ENCODE data around the gene HIVEP2.
A peak's percentile ranks its signal among the peaks of the same experiment; 100 is the strongest.
"Not testable (repeated sequence)": the region's sequence is repeated elsewhere in the genome, so short reads cannot be mapped to it uniquely, and the experiment has no call there.

HIVEP2 gene, protein sequence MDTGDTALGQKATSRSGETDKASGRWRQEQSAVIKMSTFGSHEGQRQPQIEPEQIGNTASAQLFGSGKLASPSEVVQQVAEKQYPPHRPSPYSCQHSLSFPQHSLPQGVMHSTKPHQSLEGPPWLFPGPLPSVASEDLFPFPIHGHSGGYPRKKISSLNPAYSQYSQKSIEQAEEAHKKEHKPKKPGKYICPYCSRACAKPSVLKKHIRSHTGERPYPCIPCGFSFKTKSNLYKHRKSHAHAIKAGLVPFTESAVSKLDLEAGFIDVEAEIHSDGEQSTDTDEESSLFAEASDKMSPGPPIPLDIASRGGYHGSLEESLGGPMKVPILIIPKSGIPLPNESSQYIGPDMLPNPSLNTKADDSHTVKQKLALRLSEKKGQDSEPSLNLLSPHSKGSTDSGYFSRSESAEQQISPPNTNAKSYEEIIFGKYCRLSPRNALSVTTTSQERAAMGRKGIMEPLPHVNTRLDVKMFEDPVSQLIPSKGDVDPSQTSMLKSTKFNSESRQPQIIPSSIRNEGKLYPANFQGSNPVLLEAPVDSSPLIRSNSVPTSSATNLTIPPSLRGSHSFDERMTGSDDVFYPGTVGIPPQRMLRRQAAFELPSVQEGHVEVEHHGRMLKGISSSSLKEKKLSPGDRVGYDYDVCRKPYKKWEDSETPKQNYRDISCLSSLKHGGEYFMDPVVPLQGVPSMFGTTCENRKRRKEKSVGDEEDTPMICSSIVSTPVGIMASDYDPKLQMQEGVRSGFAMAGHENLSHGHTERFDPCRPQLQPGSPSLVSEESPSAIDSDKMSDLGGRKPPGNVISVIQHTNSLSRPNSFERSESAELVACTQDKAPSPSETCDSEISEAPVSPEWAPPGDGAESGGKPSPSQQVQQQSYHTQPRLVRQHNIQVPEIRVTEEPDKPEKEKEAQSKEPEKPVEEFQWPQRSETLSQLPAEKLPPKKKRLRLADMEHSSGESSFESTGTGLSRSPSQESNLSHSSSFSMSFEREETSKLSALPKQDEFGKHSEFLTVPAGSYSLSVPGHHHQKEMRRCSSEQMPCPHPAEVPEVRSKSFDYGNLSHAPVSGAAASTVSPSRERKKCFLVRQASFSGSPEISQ (N-terminal part only)

DNA sequence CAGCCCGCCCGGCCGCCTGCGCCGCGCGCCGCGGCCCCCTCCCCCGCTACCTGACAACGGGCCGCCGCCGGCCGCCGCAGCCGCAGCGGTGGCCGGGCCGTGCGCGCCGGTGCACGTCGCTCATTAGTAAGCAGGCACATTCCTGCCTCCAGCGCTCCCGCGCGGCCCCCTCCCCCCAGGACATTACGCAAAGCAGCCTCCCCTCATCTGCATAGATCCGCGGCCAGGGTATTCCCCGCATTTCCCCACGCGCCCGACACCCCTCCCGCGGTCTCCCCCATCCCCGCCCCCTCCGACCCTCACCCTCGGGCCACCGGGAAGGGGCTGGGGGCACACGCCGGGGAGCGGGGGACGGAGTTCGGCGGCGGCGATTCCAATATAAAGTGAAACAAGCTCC, at the start of gene HIVEP2:
TSS of gene HIVEP2 (minus strand) at position 128 of the 397 bp plus-strand sequence. CDS start 170,438 bp downstream, outside the sequence.
- DNase-seq (ENCODE audit: low spot score), result peak; percentile 92

DNA sequence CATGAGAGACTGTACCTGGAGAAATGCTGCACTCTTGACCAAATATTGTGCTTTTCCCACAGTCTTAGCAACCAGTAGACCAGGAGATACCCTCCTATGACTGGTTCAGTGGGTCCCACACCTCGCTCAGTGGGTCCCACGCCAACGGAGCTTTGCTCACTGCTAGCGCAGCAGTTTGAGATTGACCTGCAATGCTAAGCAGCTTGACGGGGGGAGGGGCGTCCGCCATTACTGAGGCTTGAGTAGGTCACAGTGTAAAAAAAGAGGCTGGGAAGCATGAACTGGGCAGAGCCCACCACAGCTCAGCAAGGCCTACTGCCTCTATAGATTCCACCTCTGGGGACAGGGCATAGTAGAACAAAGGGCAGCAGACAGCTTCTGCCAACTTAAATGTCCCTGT, 49.0 kb upstream of the HIVEP2 start:
- no peak for DNase-seq (ENCODE audit: low spot score)

DNA sequence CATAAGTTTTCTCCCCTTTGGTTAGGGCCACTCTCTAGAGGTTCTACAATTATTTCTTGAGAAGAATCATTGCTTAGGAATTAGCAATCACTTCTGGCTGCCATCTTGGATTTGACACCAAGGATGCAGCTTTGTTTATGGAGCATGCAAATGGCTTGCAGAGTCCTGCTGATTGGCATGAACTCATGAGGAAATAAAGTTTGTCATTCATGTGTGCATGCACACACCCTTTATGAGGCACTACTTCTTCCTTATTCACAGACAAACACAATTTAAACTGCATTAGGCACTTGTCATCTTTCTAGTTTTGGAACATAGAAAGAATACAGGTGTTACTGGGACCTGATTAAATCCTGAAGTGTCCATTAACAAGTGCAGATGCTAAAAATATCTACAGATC, 42.5 kb upstream of the HIVEP2 start:
- no peak for DNase-seq (ENCODE audit: low spot score)

DNA sequence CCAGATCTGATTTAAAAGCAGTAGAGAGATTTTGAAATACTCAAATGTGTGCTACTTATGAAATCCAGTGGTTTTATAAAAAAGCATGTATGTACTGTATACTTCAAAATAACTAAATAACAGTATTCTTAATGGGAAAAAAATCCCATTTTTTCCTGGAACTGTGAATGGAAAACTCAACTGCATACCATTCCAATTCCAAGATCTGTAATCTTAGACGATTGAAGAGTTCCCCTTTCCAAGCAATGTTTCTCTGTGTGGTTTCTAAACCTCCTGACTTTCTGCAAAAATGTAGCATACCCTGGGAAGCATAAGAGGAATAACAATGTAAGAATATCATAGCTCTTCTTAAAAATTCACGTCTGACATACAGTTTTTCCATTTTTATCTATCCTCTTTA, 40.3 kb upstream of the HIVEP2 start:
- DNase-seq (ENCODE audit: low spot score), result no peak

DNA sequence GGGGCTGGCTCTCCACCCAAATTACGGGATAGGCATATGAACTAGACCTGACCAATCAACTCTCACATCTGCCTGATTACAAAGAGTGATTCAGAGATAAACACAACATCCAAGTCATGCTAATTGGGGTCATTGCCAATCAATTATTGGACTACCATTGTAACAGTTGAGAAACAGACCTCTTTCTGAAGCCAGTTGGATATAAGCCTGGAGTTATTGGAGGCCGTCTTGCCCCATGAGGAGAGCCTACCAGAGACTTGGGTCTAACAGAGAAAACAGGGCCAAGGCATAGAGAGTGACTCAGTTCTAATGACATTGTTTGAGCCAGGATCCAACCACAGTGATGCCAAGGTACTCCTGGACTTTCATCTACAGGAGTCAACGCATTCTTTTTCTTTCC, 39.4 kb upstream of the HIVEP2 start:
- DNase-seq (ENCODE audit: low spot score), result no peak

DNA sequence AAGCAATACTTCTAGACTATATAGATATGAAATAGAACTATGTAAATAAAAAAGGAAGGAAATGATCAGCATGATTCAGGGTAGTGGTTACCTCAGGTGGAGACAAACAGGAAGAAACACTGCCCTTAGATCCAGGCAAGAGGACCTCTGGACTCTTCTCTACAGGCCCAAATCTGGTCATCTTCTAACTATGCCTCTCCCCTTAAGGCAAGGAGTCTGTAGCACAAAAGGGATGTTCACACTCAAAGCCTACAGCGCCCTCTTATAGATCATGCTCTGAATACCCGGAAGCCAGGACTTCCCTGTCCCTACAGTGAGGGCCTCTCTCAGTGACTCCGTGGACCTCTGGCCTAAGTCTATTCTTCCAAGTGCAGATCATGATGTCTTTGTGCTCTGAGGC, 30.4 kb upstream of the HIVEP2 start:
- no peak for DNase-seq (ENCODE audit: low spot score)

DNA sequence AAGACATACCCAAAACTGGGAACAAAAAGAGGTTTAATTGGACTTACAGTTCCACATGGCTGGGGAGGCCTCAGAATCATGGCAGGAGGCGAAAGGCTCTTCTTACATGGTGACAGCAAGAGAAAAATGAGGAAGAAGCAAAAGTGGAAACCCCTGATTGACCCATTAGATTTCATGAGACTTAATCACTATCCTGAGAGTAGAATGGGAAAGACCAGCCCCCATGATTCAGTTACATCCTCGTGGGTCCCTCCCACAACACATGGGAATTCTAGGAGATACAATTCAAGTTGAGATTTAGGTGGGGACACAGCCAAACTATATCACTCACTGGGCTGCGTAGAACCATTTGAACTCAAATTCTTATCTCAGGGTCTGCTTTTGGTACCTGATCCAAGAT, 26.0 kb upstream of the HIVEP2 start:
- not testable (repeated sequence) for DNase-seq (ENCODE audit: low spot score)

DNA sequence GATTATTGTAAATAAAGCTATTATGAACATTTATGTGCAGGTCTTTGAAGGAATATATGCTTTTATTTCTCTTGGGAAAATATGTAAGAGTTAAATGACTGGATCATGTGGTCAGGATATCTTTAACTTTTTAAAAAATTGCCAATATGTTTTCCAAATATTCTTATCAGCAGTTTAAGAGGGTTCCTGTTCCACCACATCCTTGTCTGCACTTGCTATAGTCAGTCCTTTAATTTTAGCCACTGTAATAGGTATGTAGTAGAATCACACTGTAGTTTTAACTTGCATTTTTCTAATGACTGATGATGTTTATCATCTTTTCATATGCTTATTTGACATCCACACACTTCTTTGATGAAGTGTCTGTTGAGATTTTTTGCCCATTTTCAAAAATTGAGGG, 23.6 kb upstream of the HIVEP2 start:
- DNase-seq (ENCODE audit: low spot score), result no peak

DNA sequence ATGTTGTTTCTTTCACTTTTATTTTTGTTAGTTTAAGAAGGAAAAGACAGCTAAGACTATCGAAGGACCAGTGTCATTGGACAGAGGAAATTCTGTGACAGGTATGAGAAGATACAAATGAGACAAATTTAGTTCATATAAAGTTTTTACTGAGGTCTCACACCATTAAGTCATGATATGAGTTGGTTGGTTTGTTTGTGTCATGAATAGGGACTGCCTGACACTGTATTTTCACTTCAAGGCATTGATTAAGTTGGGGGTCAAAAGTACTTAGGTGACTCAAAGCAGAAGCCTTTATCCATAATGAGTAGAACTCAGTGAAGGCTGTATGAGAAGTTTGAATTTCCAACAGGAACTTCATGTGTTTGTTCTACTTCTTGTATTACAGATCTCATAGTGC, 21.3 kb upstream of the HIVEP2 start:
- no peak for DNase-seq (ENCODE audit: low spot score)

DNA sequence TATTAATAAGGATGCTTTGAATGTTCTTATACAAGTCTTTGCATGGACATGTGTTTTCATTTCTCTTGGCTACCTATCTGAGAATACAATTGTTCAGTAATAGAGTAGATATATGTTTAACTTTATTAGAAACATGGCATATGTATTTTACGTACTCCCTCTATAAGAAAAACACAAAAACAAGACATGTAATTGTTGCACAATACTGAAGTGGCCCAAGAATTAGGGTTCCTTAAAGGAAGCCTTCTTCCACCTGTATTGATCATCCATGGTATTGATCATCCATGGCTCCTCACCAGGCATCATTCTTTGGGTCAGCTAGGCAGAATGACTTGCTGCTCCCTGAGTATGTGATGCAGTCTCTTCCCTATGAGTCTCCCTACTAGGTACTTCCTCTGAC, 20.2 kb upstream of the HIVEP2 start:
- no peak for DNase-seq (ENCODE audit: low spot score)

DNA sequence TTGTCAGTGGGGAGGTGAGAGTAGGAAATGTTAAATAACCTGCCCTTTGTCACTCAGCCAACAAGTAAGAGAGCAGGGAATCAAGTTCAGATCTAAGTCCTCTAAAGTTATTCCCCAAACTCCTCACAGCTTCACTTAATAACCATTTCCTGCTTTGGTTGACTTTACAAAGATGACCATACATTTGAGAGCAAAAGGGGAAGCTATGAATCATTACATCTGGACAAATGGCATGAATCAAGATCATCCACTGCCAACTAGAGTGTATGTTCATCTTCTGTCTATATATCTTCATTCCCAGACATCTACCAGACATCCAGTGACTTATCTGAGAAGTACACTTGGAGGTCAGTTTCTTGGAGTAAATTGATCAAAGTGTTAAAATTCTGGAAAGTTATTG, 15.1 kb upstream of the HIVEP2 start:
- peak; percentile 56 for DNase-seq (ENCODE audit: low spot score)

DNA sequence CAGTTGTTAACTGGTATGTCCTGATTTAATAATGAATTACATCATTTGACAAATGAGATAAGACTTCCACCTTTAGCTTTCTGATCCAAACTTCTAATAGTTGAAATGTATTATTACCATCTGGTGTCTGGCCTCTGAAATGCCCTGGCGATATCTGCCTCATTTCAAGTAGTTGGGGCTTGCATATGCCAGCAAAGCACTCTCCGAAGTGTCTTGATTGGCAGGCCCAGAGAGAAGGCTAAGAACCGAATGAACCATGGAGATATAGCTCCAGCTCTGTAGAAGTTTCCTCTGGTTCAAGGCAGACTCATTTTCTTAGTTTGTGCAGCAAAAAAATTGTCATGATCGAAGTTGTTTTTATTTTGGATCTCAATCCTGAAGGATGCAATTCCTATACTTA, 13.4 kb upstream of the HIVEP2 start:
- DNase-seq (ENCODE audit: low spot score), result no peak

DNA sequence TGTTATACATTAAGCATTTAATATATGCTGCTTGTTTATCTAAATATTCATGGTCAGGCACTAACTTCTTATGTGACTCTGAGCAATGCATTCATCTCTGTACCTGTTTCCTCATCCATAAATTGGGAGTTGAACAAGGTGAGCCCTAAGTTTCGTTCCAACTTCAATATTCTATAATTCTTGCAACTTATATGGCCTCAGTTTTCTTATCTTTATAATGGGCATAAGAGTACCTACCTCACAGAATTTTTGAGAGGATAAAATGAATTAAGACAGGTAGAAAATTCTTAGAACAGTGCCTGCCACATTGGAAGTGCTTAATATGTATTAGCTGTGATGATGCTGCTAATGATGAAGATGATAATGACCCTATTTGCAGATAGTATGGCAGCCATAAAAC, 11.8 kb upstream of the HIVEP2 start:
- no peak for DNase-seq (ENCODE audit: low spot score)

DNA sequence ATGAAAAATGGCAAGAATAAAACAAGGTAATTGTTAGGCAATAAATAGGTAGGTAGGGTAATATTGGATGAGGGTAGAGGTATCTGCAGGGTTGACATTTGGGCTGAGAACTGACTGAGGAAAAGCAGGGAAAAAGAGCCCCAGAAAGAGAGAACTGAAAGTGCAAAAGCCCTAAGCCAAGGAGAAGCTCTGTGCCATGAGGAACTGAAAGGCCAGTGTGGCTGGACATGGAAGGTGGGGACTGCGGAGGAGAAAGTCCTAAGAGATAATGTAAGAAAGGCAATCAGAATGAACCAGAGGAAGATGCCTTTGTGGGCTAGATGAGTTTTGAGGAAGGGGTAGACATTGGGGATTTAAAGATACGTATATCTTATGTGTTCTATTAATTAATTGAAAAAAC, 9.9 kb upstream of the HIVEP2 start:
- DNase-seq (ENCODE audit: low spot score), result no peak

DNA sequence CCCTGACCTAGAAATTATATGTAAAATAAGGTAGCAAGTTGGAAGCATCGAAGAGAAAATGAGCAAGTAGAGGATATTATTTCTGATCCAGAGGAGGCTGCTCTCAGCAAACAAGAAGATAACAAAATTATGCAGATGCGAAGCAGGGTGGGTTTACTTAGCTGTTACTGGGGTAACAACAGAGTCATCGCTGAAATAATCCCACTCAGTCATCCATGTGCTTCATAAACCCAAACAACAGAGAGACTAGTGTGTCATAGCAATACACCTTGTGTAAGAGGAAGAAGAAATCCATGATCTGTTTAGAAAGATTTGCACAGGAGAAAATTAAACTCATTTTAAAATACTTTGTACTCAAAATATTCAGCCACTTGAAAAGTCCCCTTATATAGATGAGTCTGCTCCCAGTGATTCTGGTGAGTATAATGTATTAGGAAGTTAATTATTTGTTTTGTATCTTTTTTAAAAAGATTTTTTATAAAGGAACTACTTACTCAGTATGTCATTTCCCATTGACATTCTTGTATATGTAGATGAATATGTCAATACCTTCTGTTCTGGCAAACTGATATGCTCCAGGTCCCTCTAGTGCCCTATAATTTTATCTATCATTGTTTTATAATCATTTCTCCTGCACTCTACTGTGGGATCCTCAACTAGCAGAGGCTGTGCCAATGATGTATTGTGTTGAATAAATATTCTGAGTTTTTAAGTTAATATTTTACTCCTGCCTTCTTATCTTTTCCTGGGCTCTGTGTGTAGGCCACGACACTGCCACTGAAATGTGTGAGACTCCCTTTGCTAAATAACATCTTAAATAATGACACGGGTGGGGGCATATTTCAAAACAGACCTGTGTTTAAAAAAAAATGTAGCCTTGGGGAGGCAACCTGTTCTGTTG, 8.6 kb upstream of the HIVEP2 start:
- peak; percentile 43 for DNase-seq (ENCODE audit: low spot score)

DNA sequence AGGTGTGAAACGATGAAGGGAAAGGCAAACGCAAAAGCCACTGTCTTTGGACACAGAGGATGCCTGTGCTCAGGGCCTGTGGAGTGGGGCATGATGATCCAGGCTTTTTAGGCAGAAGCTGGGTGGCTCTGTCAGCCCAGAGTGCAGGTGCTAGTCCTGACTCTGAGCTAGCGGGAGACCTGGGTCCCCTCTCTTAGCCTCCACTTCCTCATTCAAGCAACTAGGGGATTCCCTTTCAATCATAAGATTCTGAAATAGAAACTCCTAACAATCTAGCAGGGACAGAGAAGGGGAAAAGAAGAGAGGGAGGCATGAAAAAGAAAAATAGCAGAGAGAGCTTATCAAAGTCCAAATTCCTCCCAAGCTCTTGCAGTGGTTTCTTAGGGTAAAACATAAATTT, 7.6 kb upstream of the HIVEP2 start:
- no peak for DNase-seq (ENCODE audit: low spot score)

DNA sequence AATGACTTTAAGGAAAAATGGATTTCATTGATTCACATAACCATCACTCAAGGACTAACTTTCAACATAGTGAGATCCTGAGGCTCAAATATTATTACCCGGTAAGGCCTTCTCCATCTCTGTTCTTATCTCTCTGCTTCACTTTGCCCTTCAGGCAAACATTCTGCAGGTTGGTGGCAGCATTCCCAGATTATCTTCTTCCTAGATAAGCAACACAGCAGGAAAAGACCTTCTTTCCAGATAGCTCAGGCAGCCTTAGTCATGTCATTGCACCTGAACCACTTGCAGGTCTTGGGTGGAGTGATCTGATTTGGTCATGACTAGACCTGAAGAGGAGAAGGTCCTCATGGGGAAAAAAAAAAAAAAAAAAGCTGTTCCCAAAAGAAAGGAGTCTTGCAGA, 5.3 kb upstream of the HIVEP2 start:
- no peak for DNase-seq (ENCODE audit: low spot score)

DNA sequence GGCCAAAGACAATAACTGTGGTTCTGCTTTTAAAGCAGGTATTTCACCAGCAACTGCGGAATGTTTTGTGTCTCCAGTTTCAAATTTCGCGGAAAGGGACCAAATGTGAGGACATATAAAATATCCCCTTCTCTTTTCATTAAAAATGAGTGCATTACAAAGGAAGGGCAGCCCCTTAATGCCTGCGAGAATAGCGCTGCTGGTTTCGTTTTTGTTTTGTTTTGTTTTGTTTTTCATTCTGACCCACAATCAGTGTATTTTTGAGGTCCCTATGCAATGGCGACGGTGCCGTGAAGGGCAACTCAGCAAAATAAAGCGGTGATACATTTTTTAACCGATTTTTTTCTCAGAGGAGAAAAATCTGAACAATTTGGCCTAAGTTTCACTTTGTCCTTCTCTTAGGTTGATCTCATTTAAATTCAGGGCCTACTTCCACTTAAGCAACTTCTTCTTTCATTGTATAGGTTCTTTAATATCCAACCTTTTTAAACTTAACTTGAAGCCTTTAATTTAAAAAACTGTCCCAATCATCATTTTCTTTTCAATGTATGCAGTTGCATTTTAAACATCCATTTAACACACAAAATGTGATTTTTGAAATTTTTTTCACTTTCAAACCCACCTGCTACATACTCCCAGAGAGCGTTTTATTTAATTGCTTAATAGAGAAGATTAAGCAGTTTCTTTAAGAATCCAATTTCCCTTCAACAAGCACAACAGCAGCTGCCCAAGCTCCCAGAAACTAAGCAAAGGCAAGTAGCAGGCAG, 2.9 kb upstream of the HIVEP2 start:
- no peak for DNase-seq (ENCODE audit: low spot score)

DNA sequence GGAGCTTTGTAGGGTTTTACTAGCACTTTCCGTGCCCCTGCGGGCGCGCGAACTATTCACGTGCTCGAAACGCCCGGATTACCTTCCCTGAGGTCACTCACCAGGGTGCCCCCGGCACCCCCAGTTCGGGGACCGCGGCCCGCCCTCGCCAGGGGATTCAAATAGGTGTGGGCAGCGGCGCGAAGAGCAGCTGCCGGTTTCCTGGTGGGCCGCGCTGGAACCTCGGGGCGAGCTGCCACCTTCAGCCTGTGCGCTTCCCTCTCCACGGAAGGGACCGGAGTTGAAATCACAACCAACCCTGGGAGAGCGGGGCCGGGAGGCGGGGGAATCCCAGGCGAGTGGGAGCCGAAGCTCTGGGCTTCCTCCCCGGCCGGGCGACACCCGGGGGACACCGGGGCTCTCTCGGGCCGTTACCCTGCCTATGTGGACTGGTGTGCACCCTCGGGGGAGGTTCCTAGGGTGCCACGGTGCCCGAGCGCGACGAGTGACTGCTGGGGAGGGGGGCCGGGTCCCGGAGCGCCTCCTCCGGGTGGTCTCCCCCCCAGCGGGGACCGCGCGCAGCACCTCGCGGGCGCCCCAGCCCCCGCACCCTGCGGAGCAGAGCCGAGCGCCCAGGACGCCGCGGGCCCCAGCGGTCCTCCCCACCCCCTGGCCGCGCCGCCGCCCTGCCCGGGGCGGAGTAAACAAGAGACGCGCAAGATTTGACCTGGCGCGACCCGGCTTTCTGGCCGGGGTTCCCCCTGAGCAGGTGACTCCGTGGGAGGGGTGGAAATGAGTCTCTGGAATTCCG, 2.1 kb upstream of the HIVEP2 start:
- DNase-seq (ENCODE audit: low spot score), result peak; percentile 94
